K562 (cell line): Measurements from ENCODE around the gene CAPZA1. TPM values are rescaled to one million over a fixed set of nuclear protein-coding genes. Genes with fewer than 3 reads are reported as not detected.

Experiments
- DIDO1 ChIP-seq: fragments of 450-650 bp; IDR thresholded peaks from 2 replicates; pipeline ENCODE4 v1.6.1; 2016; ENCODE audit warnings: low read depth, missing biosample characterization, missing genetic modification characterization
- ESRRB ChIP-seq: fragments of 250-450 bp; sonication (Bioruptor Pico); IDR thresholded peaks from 2 replicates; pipeline ENCODE4 v1.5.0; 2020; ENCODE audit warnings: mild to moderate bottlenecking, moderate library complexity, borderline replicate concordance
- FOXA1 ChIP-seq: fragments of 450-650 bp; IDR thresholded peaks from 2 replicates; pipeline ENCODE4 v1.6.1; 2016; ENCODE audit warnings: mild to moderate bottlenecking, borderline replicate concordance
- PYGO2 ChIP-seq: fragments of 450-650 bp; IDR thresholded peaks from 2 replicates; pipeline ENCODE4 v1.6.1; 2016; ENCODE audit warnings: mild to moderate bottlenecking, missing genetic modification characterization, moderate library complexity, missing compliant biosample characterization
- SMARCB1 ChIP-seq: IDR thresholded peaks from 2 replicates; pipeline ENCODE4 v1.6.1; 2011; ENCODE audit warnings: improper control_type of control experiment, low read depth; ENCODE audit not compliant: insufficient read length
- ZNF318 ChIP-seq, 2 experiments: fragments of 450-650 bp; IDR thresholded peaks; 2 replicates each; pipeline ENCODE4 v1.6.1; 2016; ENCODE audit warnings: mild to moderate bottlenecking in 2 of 2, borderline replicate concordance in 1 of 2, low read depth in 1 of 2, moderate library complexity in 1 of 2
- ZNF407 ChIP-seq: fragments of 450-650 bp; IDR thresholded peaks from 2 replicates; pipeline ENCODE4 v1.6.1; 2016; ENCODE audit warnings: low read depth
- polyA plus RNA-seq, 8 experiments: library from polyadenylated mRNA; depleted of rRNA in 4 of 8; stranded (reverse) in 5 of 8; unstranded in 3 of 8; fragments of >200 nt; fragmentation: Nextera tagmentation in 2 of 8; fragmentation: Illumina TruSeq in 1 of 8; extraction: Ambion mirVana in 2 of 8; extraction: Trizol in 1 of 8; gene quantifications; 2 replicates each; pipeline versions ENCODE4 v1.2.1 to v1.2.3, GENCODE V29; 2011 to 2014; ENCODE audit warnings: inconsistent platforms in 1 of 8, missing spikeins in 1 of 8
- total RNA-seq, 7 experiments: library from RNA; depleted of rRNA in 6 of 7; stranded (reverse); fragments of >200 nt in 6 of 7; fragmentation: Illumina TruSeq in 2 of 7; extraction: Trizol in 2 of 7; gene quantifications; 2 replicates each; pipeline versions ENCODE4 v1.2.1 to v1.2.3, GENCODE V29; 2011 to 2021; ENCODE audit warnings: low replicate concordance in 1 of 7
- TF ChIP-seq, protein P1 (sequence below), 2 experiments: fragments of 450-650 bp; IDR thresholded peaks; 2 replicates each; pipeline ENCODE4 v1.6.1; 2016

Gene CAPZA1
- total and polyA plus RNA-seq, 9 of the 15 experiments (the other 6 are each of a cell fraction or from before 2014, with no cell fraction given), result 237 to 1,020 (median 306) TPM

DNA sequence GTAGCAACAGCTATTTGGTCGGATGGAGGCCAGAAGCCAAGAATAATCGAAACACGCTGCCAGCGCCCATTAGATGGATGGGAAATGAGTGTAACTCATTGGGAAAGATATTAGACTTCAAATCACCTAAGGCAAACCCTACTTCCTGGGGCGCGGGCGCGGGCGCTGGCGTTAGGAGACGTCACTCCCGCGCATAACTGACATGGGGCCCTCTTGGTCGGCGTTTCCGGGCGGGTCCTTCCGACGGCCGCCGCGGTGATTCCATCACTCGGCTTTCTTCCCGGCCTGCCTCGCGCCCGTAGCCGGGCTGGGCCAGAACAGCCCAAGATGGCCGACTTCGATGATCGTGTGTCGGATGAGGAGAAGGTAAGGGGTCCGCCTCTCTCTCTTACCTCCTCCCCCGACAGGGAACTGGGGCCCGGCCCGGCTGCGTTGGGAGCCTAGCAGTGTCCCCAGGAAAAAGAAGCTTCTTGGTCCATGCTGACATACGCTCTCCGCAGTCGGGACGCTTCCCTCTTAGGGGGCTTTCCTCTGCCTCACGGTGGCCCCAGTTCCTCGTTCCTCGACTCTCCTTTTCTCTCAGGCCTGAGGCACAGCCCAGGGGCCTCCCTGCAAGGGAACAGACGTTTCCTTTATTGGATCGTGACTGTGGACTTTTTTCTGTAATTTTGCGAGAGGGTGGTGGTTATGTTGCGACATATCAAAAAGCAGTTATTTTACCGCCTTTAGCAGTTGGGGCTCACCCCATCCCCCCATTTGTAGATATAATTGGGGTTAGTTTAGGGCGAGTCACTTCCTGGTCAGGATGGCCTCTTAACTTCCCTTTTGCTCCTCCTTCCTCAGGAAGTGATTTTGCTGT is at the start of gene CAPZA1 (continued):
- TF ChIP-seq ZNF407, result no peak
- TF ChIP-seq ZNF318 (IDR thresholded peaks at IDR 0.05; ENCODE audit: borderline replicate concordance in 1 of 2, low read depth in 1 of 2), result no peak
- TF ChIP-seq ESRRB (CRISPR knock-in tag), result no peak
- no peak for TF ChIP-seq PYGO2 (tag)
- no peak for TF ChIP-seq FOXA1
- no peak for TF ChIP-seq SMARCB1
- no peak for TF ChIP-seq DIDO1 (tag)
- TF ChIP-seq, protein P1, sequence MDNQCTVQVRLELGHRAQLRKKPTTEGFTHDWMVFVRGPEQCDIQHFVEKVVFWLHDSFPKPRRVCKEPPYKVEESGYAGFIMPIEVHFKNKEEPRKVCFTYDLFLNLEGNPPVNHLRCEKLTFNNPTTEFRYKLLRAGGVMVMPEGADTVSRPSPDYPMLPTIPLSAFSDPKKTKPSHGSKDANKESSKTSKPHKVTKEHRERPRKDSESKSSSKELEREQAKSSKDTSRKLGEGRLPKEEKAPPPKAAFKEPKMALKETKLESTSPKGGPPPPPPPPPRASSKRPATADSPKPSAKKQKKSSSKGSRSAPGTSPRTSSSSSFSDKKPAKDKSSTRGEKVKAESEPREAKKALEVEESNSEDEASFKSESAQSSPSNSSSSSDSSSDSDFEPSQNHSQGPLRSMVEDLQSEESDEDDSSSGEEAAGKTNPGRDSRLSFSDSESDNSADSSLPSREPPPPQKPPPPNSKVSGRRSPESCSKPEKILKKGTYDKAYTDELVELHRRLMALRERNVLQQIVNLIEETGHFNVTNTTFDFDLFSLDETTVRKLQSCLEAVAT (IDR thresholded peaks at IDR 0.05), result peak; percentile 11 to 69; a peak in 2 of 4 replicates
